HCT116 (cell line): ENCODE measurements around the gene NCOA5. TPM values are rescaled to one million over a fixed set of nuclear protein-coding genes. Genes with fewer than 3 reads are reported as not detected.

Experiments
- ATAC-seq: fragments of 200-7000 bp; cut with Tn5 transposase; 2 replicates; pipeline ENCODE4 v1.9.1; 2020; ENCODE audit warnings: mild to moderate bottlenecking, moderate library complexity
- BruUV-seq: library from RNA; stranded (reverse); fragments of 400-500 nt; replicated peaks from 2 replicates; lab custom pipeline; 2021; lab: Mats Ljungman, UMichigan
- CTCF ChIA-PET: fragments of 300-600 bp; sonication (Branson Sonifier 250); formaldehyde crosslinking; loops from one replicate; lab custom pipeline; 2021; ENCODE audit warnings: antibody characterized with exemption; lab: Charles Lee
- POLR2A ChIA-PET: fragments of 300-600, 350-600 bp; sonication (Branson Sonifier 250); formaldehyde crosslinking; loops from one replicate; lab custom pipeline; 2021; ENCODE audit warnings: antibody characterized with exemption; lab: Charles Lee
- RAD21 ChIA-PET, 2 experiments: fragments of 300-600 bp; sonication (Branson Sonifier 250); formaldehyde crosslinking; loops; one replicate each; lab custom pipeline; 2023; ENCODE audit warnings: low total read pairs in 2 of 2; ENCODE audit not compliant: uncharacterized antibody in 2 of 2, unreplicated experiment in 2 of 2, low non-redundant PET in 1 of 2; lab: Charles Lee
- DNase-seq: peaks from one replicate; pipeline ENCODE4 v3.0.0-alpha.2; 2010; ENCODE audit warnings: low read depth, low spot score
- H2AFZ ChIP-seq: fragments of 200-600 bp; shearing (Covaris generic), sonication (generic); 2 replicates; pipeline ENCODE4 v1.6.1; 2017; ENCODE audit warnings: low read depth, mixed run types, mixed read lengths, antibody characterized with exemption, low read length; ENCODE audit not compliant: poor library complexity, severe bottlenecking
- H3K27ac ChIP-seq: 2 replicates; pipeline ENCODE4 v1.5.1; 2012; ENCODE audit warnings: low read depth, low read length
- H3K27me3 ChIP-seq: fragments of 200-600 bp; sonication (generic); 2 replicates; pipeline ENCODE4 v1.6.1; 2016; ENCODE audit warnings: mixed run types, low read length, mixed read lengths; ENCODE audit not compliant: insufficient read depth
- H3K36me3 ChIP-seq, 2 experiments: fragments of 200-500 bp in 1 of 2; fragments of 200-600 bp in 1 of 2; sonication (Bioruptor generic) in 1 of 2; sonication (generic) in 1 of 2; 2 replicates each; pipeline versions ENCODE4 v1.5.1 to v1.6.1; 2014 to 2016; ENCODE audit warnings: low read length in 2 of 2, inconsistent platforms in 1 of 2, mixed read lengths in 1 of 2, mixed run types in 1 of 2; ENCODE audit not compliant: insufficient read depth in 2 of 2, control insufficient read depth in 1 of 2
- H3K4me1 ChIP-seq, 2 experiments: fragments of 200-600 bp in 1 of 2; sonication (generic) in 1 of 2; 2 replicates each; pipeline versions ENCODE4 v1.5.1 to v1.6.1; 2012 to 2017; ENCODE audit warnings: low read length in 2 of 2, inconsistent platforms in 1 of 2, mild to moderate bottlenecking in 1 of 2, mixed read lengths in 1 of 2, mixed run types in 1 of 2, moderate library complexity in 1 of 2; ENCODE audit not compliant: insufficient read depth in 2 of 2, control insufficient read depth in 1 of 2
- H3K4me2 ChIP-seq: fragments of 200-600 bp; sonication (generic); 2 replicates; pipeline ENCODE4 v1.6.1; 2017; ENCODE audit warnings: mixed run types, low read length, mixed read lengths
- H3K4me3 ChIP-seq, 2 experiments: fragments of 200-600 bp in 1 of 2; sonication (generic) in 1 of 2; replicated peaks in 1 of 2; 2 replicates each; pipeline ENCODE4 v1.5.1; 2011 to 2016; ENCODE audit warnings: low read length in 2 of 2, control low read depth in 1 of 2, low read depth in 1 of 2, mild to moderate bottlenecking in 1 of 2, mixed read lengths in 1 of 2, mixed run types in 1 of 2
- H3K79me2 ChIP-seq: fragments of 200-600 bp; sonication (generic); 2 replicates; pipeline ENCODE4 v1.6.1; 2017; ENCODE audit warnings: mild to moderate bottlenecking, mixed run types, low read length, moderate library complexity, mixed read lengths; ENCODE audit not compliant: insufficient read depth
- H3K9ac ChIP-seq: fragments of 200-600 bp; sonication (generic); 2 replicates; pipeline ENCODE4 v1.6.1; 2016; ENCODE audit warnings: low read length, mixed read lengths
- H3K9me2 ChIP-seq: fragments of 200-600 bp; sonication (generic), shearing (Covaris generic); 2 replicates; pipeline ENCODE4 v1.6.1; 2017; ENCODE audit warnings: mixed run types, mild to moderate bottlenecking, moderate library complexity; ENCODE audit not compliant: insufficient read depth
- H3K9me3 ChIP-seq, 2 experiments: fragments of 200-500 bp in 1 of 2; fragments of 200-600 bp in 1 of 2; sonication (Bioruptor generic) in 1 of 2; sonication (generic) in 1 of 2; 2 replicates each; pipeline ENCODE4 v1.6.1; 2014 to 2017; ENCODE audit warnings: low read length in 2 of 2, mixed read lengths in 2 of 2, inconsistent platforms in 1 of 2, low read depth in 1 of 2, mild to moderate bottlenecking in 1 of 2, mixed run types in 1 of 2, moderate library complexity in 1 of 2; ENCODE audit not compliant: control insufficient read depth in 1 of 2, insufficient read depth in 1 of 2
- H4K20me1 ChIP-seq: fragments of 200-600 bp; sonication (generic), shearing (Covaris generic); 2 replicates; pipeline ENCODE4 v1.6.1; 2017; ENCODE audit warnings: mixed run types, mild to moderate bottlenecking, moderate library complexity; ENCODE audit not compliant: insufficient read depth
- CBX3 ChIP-seq: IDR thresholded peaks from 2 replicates; pipeline ENCODE4 v1.6.1; 2012; ENCODE audit warnings: low read depth
- CEBPB ChIP-seq: IDR thresholded peaks from 2 replicates; pipeline ENCODE4 v1.6.1; 2012; ENCODE audit warnings: low read depth
- ELF1 ChIP-seq: IDR thresholded peaks from 2 replicates; pipeline ENCODE4 v1.6.1; 2012; ENCODE audit warnings: low read depth, borderline replicate concordance
- FOSL1 ChIP-seq: IDR thresholded peaks from 2 replicates; pipeline ENCODE4 v1.6.1; 2012; ENCODE audit warnings: low read depth
- JUND ChIP-seq: IDR thresholded peaks from 2 replicates; pipeline ENCODE4 v1.6.1; 2012
- POLR2A ChIP-seq: IDR thresholded peaks from 2 replicates; pipeline ENCODE4 v1.7.0; 2011; ENCODE audit warnings: borderline replicate concordance; ENCODE audit not compliant: insufficient read depth, insufficient read length; ENCODE audit errors: extremely low read depth
- POLR2AphosphoS5 ChIP-seq: IDR thresholded peaks from 2 replicates; pipeline ENCODE4 v1.6.1; 2011; ENCODE audit warnings: mild to moderate bottlenecking, low read depth, low read length, moderate library complexity
- RAD21 ChIP-seq: IDR thresholded peaks from 2 replicates; pipeline ENCODE4 v1.6.1; 2012; ENCODE audit warnings: low read depth, mild to moderate bottlenecking
- ZFX ChIP-seq: fragments of 450-650 bp; IDR thresholded peaks from 2 replicates; pipeline ENCODE4 v1.6.1; 2017
- ZNF274 ChIP-seq: fragments of 200-500 bp; sonication (Bioruptor generic); IDR thresholded peaks from 2 replicates; pipeline ENCODE4 v1.6.1; 2014; ENCODE audit warnings: mild to moderate bottlenecking, low read depth, low read length, inconsistent platforms
- intact Hi-C: fragments of 100-400 bp; cut with micrococcal nuclease; formaldehyde crosslinking; loops from 2 replicates; pipeline ENCODE4 v1.10.0; 2022
- total RNA-seq: library from RNA; stranded (reverse); gene quantifications from one replicate; pipeline ENCODE4 v1.2.1, GENCODE V29; 2021; ENCODE audit not compliant: unreplicated experiment
- TF ChIP-seq, protein P1 (sequence below): IDR thresholded peaks from 2 replicates; pipeline ENCODE4 v1.6.1; 2012
- TF ChIP-seq, protein P2 (sequence below): IDR thresholded peaks from 2 replicates; pipeline ENCODE4 v1.6.1; 2012; ENCODE audit warnings: low read depth

NCOA5 gene
- total RNA-seq, 1 experiment from 2014 or later = 31.6 TPM

- no TSS peak for BruUV-seq
- intact Hi-C loops = no loop called here
- TF ChIP-seq CBX3 = no peak
- TF ChIP-seq, protein P1, sequence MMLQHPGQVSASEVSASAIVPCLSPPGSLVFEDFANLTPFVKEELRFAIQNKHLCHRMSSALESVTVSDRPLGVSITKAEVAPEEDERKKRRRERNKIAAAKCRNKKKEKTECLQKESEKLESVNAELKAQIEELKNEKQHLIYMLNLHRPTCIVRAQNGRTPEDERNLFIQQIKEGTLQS = no peak
- TF ChIP-seq CEBPB = no peak
- no peak for TF ChIP-seq RAD21
- TF ChIP-seq, protein P2, sequence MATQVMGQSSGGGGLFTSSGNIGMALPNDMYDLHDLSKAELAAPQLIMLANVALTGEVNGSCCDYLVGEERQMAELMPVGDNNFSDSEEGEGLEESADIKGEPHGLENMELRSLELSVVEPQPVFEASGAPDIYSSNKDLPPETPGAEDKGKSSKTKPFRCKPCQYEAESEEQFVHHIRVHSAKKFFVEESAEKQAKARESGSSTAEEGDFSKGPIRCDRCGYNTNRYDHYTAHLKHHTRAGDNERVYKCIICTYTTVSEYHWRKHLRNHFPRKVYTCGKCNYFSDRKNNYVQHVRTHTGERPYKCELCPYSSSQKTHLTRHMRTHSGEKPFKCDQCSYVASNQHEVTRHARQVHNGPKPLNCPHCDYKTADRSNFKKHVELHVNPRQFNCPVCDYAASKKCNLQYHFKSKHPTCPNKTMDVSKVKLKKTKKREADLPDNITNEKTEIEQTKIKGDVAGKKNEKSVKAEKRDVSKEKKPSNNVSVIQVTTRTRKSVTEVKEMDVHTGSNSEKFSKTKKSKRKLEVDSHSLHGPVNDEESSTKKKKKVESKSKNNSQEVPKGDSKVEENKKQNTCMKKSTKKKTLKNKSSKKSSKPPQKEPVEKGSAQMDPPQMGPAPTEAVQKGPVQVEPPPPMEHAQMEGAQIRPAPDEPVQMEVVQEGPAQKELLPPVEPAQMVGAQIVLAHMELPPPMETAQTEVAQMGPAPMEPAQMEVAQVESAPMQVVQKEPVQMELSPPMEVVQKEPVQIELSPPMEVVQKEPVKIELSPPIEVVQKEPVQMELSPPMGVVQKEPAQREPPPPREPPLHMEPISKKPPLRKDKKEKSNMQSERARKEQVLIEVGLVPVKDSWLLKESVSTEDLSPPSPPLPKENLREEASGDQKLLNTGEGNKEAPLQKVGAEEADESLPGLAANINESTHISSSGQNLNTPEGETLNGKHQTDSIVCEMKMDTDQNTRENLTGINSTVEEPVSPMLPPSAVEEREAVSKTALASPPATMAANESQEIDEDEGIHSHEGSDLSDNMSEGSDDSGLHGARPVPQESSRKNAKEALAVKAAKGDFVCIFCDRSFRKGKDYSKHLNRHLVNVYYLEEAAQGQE = no peak
- no peak for TF ChIP-seq FOSL1
- TF ChIP-seq POLR2A = no peak
- TF ChIP-seq JUND = no peak
- TF ChIP-seq ZNF274 = no peak
- TF ChIP-seq ZFX = no peak
- TF ChIP-seq POLR2AphosphoS5 = no peak
- TF ChIP-seq ELF1 = no peak
- ChIA-PET POLR2A (no interaction called here), CTCF (no interaction called here), RAD21 (no interaction called here)
- Histone ChIP-seq H3K27ac (no peak overlapping the region), H3K36me3 (peaks cover 0 to 4% of the 10 kb centered on the region in 2 experiments; a peak in 2 of 4 replicates), H3K9me2 (no peaks in the 10 kb centered on the region), H3K9me3 (no peaks in the 10 kb centered on the region), H2AFZ (no peak overlapping the region), H3K4me1 (no peaks in the 10 kb centered on the region), H3K9ac (no peak overlapping the region), H3K27me3 (peaks cover 7% of the 10 kb centered on the region; the same call in 1 of the 2 replicates), H4K20me1 (no peaks in the 10 kb centered on the region), H3K4me2 (no peak overlapping the region), H3K79me2 (no peaks in the 10 kb centered on the region), H3K4me3 (no peak overlapping the region)
- ATAC-seq = no peak
- DNase-seq = no peak
These were observed 33.5 kb downstream of the NCOA5 start for GRCh38 chr20:46056027-46056833.
